ENCODE measurements around the gene PIP5K1C.

DNA sequence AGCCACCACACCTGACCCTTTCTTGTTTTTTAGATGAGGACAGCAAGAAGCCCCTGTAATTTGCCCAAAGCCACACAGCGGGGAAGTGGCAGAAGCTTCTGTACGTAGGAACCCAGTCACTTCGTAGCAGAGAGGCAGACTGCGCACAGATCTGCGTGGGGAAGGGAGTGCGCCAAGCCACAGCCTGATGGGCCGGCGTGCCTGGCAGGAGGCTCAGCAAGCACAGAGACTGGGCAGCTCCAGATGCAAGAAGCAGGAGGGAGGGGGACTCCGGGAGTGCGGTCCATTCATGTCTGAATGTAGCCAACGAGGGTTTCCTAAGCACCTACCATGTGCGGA lies 7.6 kb upstream of the PIP5K1C start:
- TF ChIP-seq CTCF (IDR thresholded peaks at IDR 0.05 in 8 of 11, conservative IDR thresholded peaks at IDR 0.05 in 3 of 11) (no peak), POLR2A (IDR thresholded peaks at IDR 0.05) (no peak)
